NT2/D1 (cell line): Measurements from ENCODE around the gene OR2T29.

Source experiments
- YY1 ChIP-seq: IDR thresholded peaks from 2 replicates; pipeline ENCODE4 v1.6.1; 2011; ENCODE audit not compliant: insufficient read length, insufficient read depth
- ZNF274 ChIP-seq: IDR thresholded peaks from 2 replicates; pipeline ENCODE4 v1.6.1; 2011; ENCODE audit warnings: mild to moderate bottlenecking, low read depth, low read length

DNA sequence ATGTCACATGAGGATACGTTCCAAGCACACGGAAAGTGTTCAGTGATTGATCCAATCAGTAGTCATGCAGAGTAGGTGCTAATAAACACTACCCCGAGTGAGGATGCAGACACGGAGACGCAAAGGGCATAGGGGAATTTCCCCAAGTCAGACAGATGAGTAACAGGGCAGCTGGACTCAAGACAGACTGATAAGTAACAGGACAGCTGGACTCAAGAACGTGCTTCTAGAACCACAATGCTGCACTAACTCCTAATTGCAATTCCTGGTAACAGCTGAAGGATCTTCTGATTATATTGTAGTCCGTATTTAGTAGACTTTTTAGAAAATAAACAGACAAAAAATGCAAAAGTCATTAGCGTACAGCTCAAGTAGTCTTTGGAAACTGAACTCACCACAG, 36.8 kb upstream of the OR2T29 start:
- TF ChIP-seq YY1 (no peak), ZNF274 (no peak)
